GM21381 (cell line): ENCODE data around the gene HHATL.

Experiments
- ATAC-seq: cut with Tn5 transposase; IDR thresholded peaks from one replicate; pipeline ENCODE4 v1.9.1; 2021; ENCODE audit warnings: mild to moderate bottlenecking, moderate library complexity; ENCODE audit not compliant: unreplicated experiment

HHATL gene

DNA sequence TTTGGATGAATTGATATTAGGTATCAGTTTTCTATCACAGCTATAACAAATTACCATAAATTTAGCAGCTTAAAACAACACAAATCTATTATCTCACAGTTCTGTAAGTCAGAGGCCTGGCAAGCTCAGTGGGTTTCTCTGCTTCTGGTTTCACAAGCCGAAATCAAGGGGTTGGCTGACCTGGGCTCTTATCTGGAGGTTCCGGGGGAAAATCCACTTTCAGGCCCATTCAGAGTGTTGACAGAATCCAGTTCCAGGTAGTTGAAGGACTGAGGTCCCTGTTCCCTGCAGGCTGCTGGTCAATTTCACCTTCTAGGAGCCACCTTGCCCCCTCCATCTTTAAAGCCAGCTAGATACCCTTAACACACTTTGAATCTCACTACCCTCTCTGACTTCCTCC lies 11.1 kb upstream of the HHATL start:
- no peak for ATAC-seq

DNA sequence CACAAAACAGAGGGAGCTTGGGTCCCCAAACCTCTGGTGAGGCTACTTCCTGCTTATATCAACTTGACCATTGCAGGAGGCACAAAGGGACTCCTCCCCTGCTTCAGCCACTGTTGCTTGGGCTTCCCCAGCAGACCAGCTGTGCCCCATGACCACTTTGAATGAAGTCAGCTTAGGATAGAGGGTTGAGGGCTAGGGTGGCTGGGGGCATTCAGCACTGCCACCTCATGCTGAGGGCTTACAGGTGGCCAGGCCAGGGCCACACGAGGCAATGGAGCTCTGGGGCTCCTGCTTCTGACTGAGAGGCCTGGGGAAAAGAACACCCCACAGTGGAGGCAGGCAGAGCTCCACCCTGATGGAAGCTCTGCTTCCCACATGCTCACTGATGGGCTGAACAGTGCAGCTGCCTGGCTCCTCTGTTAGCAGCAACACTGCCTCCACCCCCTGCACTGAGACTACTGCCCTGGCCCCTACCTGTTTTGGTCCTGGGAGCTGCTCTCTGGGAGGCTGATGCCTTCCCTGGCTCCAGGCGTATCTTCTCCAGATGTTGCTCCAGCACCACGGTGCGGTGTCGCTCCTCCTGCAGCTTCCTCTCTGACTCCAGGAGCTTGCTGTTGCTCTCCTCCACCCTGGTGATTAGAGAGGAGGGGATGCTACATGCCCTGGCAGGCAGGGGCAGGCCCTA lies 10.2 kb upstream of the HHATL start:
- no peak for ATAC-seq

DNA sequence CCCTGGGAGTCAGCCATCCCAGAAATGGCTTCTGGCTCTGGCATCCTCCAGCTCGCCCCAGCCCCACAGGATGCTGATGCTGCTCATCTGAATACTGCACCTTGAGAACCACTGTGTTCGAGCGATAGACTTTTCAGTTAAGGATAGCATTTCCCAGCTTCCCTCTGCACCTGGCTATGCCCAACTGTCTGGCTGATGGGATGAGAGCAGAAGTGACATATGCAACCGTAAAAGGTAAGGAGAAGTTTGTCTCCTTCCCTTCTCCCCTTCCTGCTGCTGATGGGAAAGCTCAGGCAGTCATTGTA lies 9.7 kb upstream of the HHATL start:
- ATAC-seq, result no peak

DNA sequence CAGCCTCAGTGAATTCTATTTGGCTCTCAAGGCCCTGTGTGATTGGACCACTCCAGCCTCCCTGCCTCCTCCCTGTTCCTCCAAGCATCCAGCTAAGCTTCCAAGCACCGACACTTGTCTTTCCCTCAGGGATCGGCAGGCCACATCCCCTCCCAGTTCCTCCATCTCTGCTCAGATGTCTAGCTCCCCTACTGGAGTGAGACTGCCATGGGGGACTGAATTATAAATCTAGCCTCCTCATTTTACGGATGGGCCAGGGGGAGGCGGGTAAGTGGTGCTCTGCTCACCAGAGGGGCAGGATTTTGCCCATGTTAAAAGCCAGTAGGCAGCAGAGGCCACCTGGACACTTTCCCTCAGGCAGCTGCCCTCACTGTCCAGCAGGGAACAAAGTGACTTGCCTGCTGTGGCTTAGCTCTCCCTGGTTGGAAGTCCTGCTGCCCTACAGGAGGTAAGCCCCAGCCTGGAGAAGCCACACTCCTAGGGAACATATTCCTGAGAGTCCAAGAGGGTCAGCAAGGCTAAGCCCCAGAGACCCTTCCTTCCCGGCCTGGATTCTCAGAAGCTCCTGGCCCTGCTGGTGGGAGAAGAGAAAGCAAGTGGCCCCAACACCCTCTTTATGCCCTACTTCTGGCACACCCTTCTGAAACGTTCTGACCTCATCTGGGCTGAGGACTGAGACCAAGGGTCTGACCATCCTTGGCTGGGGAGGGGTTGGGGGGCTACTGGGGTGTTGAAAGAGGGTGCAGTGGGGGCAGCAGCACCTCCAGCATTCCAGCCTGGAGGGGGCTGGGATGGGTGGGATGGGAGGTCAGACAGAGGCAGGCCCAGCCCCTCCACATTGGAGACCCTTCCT lies 9.1 kb upstream of the HHATL start:
- no peak for ATAC-seq

DNA sequence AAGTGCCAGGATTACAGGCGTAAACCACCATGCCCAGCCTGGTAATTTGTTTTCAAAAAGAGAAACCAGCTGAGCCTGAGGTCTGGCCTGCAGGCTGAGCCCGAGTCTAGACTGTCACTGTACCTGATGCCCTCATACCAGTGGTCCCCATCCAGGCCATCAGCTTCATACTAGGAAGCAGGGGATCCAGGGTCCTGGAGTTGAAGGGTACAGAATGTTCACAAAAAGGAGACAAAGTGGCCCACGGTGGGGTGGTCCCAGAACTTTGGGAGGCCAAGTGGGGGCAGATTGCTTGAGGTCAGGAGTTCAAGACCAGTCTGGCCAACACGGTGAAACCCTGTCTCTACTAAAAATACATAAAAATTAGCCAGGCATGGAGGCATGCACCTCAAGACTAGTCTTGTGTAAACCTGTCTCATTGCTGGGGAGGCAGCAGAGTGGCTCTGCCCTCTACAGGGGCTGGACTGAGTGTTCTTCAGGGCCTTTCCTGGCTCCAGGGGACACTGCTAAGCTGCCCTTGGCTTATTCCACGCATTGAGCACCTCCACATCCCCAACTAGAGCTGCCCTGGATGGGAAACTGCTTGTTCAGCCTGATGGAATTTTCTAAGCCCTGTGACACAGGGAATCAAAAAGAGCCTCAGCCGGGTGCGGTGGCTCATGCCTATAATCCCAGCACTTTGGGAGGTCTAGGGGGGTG lies 7.9 kb upstream of the HHATL start:
- no peak for ATAC-seq

DNA sequence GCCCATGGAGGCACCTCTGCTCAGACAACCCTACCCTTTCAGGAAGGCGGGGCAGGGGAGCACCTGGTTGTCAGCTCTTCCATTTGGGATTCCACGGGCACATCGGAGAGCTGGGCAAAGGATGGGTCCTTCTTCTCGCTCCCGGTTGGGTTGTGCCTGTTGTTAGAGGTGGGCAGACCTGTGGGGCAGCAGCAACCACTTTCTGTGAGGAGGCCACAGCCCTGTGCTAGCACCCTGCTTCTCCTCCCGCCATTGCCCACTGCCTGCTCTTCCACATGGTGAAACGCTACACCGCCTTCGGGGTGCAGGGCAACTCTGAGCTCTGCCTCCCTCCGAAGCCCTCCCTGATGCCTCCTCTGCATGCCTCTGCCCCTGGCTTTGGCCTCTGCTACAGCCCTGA lies 7.0 kb upstream of the HHATL start:
- ATAC-seq, result no peak

DNA sequence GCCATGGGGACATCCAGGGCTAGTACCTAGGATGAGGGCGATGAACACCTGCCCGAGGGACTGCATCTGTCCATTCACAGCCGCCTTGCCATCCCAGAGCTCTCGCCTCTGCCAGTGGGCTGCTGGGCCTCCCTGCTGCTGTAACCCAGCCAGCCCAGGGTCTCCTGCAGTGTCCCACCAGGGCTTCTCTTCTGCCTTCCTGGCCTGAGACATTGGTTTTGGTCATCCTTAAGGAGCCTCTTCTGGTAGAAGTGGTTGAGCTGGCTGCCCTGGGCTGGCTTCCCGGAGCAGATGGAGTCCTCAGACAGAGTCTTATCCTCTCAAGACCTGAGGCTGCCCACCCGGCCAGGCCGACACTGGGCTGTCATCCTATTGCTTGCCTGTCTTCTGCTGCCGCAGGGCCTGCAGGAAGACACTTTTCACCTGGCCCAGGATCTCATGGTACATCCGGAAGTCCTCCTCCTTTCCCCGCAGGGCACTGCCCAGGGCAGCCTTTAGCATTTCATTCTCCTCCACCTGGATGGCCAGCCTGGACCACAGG lies 6.1 kb upstream of the HHATL start:
- no peak for ATAC-seq

DNA sequence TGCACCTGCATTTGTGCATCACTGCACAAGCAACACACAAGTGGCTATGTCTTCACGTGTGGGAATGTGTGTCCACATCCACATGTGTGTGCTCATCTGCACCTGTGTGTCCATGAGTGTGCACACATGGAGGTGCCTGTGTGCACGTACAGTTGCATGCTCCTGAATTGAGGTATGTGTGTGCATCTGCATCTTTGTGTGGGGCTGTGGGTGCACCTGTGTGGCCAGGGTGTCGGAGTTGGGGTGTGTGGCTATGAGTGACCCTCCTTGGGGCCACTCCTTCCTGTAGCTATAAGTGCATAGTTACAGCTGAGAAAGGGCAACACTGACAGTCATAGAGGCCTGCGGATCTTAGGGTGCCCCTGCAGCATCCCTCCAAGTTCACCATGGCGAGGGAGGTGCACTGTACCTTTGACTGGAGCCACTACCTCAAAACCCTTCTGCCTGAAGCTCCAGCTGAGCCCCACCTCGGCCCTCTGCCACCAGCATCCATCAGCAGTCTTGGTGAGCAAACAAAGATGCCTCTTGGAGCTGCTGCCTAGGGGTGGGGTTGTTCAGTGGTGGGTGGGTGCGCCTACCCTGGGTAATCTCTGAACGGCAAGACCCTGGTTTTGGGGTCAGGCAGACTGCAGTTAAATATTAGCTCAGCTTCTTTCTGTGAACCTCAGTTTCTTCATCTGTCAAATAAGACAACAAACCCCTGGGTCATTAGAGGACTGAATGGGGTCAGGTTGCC lies 5.2 kb upstream of the HHATL start:
- no peak for ATAC-seq

DNA sequence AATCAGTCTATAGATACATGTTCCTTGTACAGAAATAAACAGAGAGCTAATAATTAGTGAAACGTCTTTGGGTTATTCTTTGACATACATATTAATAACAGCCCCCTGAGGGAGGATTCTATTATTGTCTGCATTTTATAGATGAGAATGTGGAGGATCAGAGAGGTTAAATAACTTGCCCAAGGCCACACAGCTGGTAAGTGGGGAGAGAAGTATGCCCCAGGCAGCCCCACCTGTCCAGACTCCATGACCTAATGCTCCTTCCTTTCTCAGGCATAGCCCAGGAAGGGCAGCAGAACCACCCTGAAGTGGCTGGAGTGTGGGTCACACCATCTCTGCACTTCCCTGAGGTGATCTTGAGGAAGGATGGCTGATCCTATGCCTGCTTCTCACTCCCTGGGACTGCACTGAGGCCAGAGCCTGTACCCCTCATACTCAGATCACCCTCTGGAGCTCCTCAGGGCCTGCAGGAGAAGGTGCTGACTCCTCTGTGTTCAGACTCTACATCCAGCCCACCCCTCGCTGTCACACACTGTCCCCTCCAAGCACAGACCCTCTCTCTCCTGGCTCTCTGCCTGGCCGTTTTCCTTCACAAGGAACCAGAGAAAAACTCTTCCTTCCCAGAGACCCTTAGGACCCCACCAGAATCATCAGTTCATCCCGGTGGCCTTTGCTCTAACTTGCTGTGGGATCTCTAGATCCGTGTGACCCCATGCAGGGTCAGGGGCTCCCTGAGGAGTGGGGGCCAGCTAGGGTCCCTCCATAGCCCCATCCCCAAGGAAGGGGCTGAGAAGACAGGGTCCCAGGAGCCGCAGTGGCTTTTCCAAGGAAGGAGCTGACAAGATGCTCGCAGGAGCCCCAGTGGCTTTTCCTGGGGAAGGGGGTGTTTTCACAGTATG lies 4.4 kb upstream of the HHATL start:
- no peak for ATAC-seq

DNA sequence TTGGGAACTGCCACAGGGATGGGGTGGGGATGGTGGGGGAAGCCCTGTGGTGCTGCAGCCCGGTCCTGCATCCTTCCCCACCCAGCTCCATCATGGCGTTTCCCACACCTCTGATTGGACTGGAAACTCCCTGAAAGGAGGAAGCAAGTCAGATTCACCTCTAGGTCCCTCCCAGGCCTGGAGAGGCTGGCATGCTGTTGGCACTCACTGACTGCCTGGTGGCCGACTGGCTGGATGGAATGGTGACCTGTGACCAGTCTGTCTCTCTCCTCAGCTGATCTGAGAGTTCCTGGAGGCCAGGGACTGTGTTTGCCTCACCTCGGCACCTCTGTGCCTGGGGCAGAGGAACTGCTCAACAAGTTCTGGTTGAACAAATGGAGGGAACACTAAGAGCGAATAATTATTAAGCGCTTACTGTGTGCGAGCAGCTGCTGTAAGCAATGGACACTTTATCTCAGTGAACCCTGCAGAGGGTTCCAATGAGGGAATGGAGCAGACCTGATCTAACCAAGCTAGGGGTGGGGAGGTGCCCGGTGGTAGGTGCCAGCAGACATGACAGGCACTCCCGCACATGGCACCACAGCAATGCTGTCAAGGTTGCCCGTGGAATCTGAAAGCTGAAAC lies 3.5 kb upstream of the HHATL start:
- ATAC-seq, result no peak

DNA sequence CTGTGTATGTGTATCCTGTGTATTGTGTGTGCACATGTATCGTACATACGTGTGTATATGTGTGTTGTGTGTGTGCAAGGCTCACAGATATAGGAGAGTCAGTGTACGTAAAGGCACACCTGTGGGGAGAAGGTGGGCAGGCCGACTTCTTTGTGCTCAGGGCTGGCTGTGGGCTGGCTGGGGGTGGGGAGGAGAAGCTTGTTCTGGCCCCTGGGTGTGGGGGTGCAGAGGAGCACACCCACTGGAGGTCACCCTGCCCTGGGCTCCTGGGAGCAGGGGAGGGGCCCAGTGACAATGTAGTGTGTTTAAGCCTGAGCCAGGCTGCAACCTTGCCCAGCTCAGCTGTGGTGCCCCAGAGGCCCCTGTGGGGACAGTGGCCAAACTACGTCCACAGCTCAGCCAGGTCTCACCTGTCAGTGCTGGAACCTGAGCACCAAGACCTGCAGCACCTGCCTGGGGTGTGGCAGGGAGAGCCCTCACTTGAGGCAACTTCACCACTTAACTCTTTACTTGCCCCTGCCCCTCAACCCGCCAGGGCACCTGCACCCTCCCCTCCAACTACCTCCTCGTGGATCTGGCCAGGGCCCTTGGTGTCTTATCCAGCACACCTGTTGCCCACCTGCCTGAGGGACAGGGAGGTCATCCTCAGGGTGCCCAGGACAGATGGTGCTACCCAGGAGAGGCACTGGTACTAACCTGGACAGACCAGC lies 2.6 kb upstream of the HHATL start:
- ATAC-seq, result no peak

DNA sequence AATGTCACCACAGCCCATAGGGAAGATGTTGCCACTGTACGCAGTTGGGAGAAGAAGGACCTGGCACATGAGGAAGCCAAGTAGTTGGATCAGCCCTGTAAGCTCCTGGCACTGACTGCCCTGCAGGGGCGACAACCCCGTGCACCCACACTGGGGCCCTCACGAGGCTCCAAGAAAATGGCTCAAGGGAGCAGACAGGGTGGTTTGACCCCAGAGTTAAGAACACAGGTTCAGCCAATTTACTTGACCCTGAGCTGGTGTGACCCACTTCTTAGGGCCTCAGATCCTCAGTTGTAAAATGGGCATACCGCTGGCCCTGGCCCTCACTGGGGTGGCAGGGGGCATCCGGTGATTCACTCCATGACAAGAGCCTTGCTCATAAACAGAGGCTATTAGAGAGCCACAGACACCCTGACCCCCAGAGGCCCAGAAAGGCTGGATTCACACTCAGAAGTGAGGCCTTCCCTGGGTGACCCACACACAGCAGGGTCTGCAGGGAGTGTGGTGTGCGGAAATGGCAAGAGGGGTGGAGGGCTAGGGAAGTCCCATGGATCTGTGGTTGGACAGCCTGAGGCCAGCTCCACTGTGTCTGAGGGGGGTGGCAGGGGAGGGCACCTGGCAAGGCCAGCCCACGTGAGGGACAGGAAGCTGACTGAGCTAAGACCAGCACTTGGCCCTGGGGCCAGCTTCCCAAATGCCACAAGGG lies 1.7 kb upstream of the HHATL start:
- ATAC-seq, result no peak

DNA sequence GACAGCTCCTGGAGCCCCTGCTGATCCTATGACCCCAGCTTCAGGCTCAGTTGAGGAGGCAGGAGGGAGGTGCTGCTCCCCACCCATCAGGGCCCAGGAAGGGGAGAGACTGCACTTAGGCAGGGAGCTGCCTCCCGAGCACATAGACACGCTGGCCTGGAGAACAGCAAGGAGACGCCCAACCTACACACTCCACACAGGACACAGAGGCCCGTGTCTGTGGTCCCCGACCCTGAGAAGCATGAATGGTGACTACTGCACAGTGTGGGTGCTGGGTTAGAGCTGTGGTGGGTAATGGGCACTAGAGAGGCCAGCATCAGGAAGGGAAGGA lies 1.1 kb upstream of the HHATL start:
- ATAC-seq, result no peak

DNA sequence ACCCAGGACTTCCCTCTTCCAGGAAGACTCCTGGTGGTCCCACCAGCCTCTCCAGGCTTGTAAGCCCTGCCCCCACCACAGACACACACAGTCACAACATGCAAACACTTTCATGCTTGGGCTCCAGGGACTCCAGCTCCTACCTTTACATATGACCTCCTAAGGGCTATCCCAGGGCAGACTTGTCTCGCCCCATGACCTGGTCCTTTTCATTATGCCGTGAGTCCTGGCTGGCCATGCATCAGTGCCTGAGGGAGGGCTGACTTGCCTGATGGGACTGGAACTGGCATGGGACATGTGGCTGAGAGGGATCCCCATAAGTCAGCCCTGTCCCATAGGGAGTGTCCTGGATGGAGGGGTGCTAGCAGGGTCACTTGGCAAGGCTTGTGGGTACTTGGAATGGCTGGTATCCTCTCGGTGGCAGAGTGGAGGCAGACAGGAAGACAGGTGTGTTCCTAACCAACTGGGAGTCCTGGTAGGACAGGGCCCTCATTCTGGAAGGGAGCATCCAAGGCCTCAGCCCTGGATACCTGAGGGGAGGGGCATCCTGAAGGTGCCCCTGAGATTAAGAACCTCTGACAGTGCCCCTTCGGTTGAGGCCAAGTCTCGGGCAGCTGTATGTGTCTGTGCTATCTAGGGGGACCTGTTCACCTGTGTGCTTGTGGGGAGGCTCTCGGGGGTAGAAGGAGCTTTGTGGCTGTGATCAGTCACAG lies 540 bp upstream of the HHATL start:
- no peak for ATAC-seq

DNA sequence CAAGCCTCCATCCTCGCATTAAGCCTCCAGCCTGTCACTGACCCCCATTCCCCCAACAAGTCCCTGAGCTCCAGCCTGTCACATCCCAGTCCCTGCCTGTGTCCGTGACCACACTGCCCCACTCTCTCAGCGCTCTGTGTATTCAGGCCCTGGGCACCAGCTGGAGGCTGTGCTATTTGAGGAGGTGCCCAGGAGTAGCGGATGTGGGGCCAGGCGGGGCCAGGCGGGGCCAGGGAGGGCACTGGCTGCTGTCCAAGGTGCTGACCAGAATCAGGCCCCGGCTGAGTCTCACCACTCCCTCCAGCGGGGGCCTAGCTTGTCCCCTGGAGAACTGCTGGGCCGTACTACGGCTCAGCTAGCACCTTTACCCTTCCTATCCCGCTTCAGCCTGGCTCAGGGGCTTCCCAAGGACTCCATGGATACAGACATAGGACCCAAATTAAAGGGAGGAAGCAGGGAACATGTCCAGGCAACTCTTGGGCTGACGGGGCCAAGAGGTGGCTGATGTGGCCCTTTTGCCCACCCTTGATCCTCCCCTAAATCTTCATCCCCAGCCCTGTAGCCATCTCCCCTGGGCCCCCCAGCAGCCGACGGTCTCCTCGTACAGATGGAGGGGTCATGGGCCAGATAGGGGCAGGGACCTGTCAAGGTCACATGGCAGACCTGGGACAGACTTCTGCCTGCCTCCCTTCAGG lies 1.1 kb downstream of the HHATL start:
- no peak for ATAC-seq

DNA sequence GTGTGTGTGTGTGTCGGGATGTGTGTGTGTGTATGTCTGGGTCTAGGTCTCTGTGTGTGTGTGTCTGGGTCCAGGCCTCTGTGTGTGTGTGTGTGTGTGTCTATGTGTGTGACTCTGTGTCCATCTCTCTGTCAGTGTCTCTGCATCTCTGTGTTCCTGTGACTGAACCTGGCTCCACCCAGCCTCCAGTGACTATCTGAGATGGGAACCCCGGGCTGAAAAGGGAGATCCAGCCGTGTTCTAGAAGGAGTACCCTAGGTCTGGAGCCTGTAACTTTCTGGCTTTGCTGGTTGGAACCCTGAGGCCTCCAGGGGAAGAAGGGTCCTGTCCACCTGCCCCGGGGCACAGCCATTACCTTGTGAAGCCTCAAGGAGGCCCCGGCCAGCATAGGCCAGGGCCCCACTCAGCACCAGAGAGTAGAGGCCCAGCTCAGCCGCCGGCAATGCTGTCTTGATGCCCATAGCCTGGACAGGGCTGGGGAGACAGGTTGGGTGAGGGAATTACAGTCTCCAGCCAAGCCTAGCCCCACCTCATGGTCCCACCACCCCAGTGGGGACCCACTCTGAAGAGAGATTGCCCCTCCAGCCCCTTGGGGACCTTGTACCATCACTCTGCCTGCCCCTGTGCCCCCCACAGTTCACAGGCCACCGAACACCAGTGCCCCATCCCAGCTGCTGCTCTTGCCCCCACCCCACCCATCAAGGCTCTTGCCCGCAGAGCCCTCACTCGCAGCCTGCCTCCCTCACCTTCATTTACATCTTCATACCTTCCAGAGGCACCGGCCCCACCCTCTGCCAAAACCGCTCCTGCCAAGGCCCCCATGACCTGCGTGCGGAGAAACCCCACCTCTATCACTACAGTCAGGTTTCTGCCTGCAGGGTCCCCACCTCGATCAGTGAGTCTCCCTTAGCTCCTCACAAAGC lies 2.0 kb downstream of the HHATL start:
- no peak for ATAC-seq
